GM12801 (cell line): ENCODE results near the gene PREP.

Experiments
- TF ChIP-seq, protein P1 (sequence below): IDR thresholded peaks from one replicate; pipeline ENCODE4 v1.5.1; 2011; ENCODE audit warnings: control low read depth; ENCODE audit not compliant: insufficient read length; ENCODE audit errors: extremely low read depth

Gene PREP

DNA sequence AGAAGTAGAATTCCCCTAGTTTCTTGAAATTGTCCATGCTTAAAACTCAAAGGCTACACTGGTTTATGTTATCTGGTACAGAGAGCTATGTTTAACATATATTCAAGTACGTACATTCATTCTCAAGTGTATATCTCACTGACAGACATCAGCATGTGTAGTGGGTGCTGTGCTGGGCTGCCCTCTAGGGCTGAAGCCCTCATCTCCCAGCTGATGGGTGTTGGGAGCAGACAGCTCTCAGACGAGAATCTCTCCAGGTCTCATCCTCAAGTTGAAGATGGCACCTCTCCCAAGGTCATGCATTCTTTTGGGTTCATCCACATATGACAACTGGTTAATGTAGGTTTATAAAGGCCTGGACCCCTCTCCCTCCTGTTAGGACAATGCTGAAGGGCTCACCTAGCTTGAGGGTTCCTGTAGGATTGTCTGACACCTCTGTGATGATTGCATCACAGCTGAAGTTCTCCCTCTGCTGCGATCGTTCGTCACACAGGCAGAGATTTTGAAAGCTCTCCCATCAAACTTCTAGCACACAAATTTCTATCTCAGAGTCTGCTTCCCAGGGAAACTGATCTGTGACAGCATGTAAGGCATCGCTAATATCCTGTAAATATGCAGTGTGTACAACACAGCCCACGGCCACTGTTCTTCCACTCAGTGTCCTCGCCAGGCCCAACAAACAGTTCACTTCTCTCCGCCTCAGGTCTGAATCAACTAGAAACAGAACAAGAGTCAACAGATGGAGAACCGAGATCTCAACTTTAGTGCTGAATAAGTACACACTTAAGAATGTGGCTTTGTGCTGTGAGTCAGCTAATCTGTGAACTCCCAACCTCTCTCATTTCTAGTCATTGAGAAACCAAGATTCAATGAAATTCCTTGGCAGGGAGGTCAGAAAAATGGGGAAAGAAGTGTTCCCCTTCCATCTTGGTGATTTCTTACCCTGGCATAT lies 43.2 kb downstream of the PREP start:
- TF ChIP-seq, protein P1, sequence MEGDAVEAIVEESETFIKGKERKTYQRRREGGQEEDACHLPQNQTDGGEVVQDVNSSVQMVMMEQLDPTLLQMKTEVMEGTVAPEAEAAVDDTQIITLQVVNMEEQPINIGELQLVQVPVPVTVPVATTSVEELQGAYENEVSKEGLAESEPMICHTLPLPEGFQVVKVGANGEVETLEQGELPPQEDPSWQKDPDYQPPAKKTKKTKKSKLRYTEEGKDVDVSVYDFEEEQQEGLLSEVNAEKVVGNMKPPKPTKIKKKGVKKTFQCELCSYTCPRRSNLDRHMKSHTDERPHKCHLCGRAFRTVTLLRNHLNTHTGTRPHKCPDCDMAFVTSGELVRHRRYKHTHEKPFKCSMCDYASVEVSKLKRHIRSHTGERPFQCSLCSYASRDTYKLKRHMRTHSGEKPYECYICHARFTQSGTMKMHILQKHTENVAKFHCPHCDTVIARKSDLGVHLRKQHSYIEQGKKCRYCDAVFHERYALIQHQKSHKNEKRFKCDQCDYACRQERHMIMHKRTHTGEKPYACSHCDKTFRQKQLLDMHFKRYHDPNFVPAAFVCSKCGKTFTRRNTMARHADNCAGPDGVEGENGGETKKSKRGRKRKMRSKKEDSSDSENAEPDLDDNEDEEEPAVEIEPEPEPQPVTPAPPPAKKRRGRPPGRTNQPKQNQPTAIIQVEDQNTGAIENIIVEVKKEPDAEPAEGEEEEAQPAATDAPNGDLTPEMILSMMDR, result no peak

DNA sequence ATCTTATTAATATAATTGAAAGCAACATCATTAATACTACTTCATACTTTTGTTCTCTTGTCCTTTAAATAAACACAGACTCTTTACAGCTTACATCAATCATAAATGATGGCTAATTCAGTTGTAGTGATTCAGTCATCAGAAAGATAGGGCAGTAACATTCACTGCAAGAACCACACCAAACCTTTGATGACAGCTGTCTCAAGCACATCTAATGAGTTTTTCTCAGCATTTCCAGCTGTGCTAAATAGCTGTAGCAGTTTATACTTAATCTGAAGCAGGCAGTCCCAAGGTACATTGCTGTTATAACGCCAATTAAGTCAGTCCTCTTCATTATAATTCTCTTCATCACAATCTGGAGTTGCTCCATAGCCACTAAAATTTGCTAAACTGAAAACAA lies 45.7 kb downstream of the PREP start:
- TF ChIP-seq, protein P1, result no peak

DNA sequence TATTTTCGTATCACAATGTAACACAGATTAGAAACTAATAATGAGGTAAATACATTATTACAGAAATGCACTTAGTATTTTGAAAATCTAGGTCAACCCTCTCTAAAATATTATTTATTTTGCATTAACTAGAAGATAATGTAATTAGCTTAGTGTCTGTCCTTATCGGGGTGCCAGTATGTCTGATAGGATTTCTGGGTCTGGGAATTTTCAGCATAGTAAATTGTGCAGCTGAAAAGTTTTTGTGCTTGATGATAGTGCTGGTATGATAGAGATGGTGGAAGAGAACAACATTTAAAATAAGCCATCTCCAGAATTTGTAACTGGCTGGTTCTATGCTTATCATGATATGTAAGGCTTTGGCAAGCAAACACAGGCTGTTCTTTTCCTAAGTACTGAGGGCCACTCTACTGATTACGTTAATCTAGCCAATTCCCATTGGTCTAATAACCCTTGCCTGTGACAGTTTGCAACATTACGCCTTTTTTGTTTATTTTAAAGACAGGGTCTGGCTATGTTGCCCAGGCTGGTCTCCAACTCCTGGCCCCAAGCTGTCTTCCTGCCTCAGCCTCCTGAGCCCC lies 50.8 kb downstream of the PREP start:
- TF ChIP-seq, protein P1, result no peak

DNA sequence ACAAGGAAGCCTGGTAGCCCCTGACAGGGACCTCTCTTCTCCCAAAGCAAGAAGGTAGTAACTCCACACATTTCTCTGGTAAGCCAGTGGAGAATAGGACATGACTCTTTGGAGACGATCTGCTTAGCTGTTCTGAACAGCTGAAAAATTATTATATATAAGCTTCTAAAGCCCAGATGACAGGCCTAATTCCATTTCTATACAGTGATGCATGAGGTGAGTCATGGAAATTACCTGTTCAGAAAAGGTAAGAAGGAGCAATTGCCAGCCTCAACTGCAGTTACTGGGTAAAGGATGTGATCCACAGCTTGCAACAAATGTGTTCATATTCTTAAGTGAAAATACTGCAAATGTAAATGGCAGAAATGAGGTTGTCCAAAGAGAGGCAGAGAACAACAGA lies 54.0 kb downstream of the PREP start:
- TF ChIP-seq, protein P1, result no peak

DNA sequence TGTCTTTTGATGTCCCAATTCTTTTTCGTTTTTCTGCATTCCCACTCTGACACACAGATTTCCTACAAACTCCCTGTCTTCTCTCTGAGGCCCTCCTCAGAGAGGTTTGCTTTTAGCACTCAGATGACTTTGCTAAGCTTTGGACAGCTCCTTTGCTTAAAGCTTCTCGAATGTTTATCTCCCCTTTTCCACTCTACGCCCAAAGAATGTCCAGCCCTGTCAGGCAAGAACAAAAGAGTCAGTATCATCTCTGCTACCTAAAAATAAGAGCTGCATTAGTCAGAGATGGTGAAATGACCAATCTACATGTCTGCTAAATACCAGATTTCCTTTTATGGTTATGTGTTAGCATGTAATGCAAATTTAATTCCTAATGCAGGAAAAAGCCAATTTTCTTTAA lies 56.8 kb downstream of the PREP start:
- TF ChIP-seq, protein P1, result no peak

DNA sequence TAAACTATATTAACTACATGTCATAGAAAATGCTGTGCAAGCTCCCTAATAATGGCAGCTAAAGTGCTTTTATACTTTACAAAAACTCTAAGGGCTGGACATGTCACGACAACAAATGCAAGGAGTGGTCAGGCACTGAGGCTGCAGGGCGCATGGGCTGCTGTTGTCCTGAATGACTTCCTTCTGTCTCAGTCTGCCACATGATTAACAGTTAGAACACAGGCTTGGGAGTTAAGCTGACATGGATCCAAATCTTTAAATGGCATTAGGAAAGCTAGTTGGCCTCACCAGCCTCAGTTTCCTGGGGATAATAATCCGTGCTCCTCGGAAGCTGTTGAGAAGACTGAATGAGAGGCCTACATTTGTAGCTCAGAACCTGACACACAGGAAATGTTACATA lies 57.4 kb downstream of the PREP start:
- TF ChIP-seq, protein P1, result no peak

DNA sequence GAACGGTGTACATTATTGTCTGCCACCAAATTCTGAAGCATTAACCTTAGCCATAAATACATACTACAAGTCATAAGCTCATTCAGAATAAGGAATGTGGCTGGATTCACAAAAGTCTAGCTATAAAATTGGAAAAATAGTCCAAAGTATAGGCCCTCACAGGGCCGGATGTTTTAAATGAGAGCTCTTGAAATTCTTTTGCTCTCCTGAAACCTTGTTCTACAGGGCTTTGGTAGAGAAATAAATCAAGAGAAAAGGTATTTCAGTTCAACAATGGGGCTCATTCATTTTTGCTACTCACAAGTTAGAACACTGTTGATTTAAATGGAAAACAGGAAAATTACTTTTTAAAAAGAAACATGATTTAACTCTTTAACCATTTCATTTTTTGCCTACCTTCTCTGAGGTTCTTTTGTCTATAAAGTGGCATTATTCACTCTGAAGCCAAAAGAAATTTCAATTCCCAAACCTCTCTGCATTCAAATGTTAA lies 58.0 kb downstream of the PREP start:
- TF ChIP-seq, protein P1, result no peak
